HG03280 (cell line): ENCODE results near the gene CDC42BPB.

Experiments used
- ATAC-seq: cut with Tn5 transposase; IDR thresholded peaks from one replicate; pipeline ENCODE4 v1.9.1; 2021; ENCODE audit warnings: mild to moderate bottlenecking, moderate library complexity; ENCODE audit not compliant: unreplicated experiment

The CDC42BPB gene

DNA sequence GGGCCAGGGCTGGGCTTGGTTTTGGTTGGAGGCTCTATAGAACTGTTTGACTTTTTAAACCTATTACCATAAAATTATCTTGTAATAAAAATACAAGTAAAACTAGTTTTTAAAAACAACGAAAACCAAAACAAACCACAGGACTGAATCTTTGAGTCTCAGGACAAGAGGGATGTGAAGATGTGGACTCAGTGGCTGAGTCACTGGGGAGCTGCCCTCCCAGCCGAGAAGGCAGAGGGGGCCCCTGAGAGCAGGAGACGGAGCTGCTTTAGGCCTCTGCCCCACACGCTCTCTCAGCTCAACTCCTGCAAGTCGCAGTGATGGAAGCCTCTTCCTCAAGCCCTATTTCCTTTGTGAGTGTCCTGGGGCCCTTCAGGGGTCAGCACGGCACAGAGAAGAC lies 59.0 kb downstream of the CDC42BPB start:
- no peak for ATAC-seq

DNA sequence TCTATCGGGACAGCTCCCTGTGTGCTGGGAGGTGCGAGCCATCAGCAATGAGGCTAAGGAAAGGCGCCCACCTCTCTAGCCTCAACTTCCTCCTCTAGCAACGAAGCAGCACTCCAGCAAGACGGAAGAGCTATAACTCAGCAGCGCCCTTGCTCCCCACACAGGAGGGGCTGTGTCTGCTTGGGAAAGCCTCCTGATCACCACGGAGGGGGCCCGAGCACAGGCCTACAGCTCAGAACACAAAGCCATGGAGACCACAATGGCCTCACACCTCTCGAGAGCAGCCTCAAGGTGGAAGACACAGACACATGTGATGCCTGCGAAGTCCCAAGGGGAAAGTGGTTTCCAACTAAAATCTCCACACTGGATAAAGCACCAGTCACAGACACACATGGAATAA lies 60.4 kb downstream of the CDC42BPB start:
- no peak for ATAC-seq

DNA sequence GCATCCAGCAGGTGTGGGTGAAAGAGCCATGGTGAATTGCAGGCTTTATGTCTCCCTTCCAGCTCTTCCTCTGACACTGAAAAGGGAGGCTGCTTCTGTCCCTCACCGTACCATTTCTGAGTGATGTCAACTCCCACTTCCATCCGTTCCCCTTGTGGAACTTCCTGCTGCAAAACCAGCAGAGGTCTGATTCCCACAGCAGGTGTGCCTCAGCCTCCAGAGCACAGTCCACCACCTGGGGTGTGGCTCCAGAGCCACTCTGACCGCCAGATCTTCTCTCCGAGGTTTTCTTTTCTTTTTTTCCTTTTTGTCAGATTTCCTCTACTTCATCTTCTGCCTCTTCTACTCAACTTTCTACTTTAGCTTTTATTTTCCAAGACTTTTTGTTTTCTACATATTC lies 62.7 kb downstream of the CDC42BPB start:
- ATAC-seq = no peak

DNA sequence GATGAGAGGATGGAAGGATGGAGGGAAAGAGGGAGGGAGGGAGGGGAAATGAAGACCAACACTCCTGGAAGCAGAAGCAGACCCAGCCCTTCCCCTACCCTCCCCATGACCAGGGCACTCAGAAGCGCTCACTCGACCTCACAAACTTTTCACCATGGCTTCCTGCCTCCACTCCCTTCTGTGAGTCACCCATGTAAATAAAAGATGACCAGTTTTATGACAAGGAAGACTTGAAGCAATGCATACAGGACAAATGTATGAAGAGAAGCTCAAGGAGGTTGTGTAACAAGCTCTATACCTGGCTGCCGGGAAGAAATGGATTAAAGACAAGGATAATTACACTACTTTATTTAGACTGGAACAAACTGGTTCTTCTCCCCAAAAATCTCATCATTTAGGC lies 63.8 kb downstream of the CDC42BPB start:
- no peak for ATAC-seq

DNA sequence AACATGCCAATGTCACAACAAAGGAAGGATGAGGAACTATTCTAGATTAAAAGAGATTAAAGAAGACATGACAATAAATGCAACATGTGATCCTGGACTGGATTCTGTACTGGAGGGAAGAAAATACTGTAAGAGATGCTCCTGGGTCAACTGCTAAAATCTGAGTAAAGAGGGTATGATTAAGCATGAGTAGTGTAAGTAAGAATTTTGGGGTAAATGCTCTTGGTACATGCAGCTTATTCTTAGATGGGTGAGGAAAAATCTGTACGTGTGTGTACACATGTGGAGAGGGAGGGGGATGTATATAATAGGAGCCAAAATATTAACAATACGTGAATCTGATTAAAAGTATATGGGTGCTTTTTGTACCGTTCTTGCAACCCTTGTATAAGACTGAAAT lies 66.0 kb downstream of the CDC42BPB start:
- ATAC-seq = no peak

DNA sequence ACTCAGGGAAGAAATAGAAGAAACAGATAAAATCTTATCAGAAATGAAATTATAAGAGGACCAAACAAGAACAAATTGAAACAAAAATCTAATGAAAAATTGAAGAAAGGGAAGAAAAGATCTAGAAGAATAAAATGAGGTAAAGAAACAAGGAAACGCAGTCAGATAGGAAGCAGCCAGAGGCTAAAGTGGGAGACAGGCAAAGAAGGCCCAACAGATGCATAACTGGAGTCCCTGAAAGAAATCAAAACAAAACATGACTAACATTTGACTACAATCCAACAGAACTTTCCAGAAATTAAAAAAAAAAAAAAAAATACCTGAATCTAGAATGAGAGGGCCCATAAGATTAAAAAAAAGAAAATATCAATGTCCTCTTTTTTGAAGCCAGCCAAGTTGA lies 69.3 kb downstream of the CDC42BPB start:
- no peak for ATAC-seq

DNA sequence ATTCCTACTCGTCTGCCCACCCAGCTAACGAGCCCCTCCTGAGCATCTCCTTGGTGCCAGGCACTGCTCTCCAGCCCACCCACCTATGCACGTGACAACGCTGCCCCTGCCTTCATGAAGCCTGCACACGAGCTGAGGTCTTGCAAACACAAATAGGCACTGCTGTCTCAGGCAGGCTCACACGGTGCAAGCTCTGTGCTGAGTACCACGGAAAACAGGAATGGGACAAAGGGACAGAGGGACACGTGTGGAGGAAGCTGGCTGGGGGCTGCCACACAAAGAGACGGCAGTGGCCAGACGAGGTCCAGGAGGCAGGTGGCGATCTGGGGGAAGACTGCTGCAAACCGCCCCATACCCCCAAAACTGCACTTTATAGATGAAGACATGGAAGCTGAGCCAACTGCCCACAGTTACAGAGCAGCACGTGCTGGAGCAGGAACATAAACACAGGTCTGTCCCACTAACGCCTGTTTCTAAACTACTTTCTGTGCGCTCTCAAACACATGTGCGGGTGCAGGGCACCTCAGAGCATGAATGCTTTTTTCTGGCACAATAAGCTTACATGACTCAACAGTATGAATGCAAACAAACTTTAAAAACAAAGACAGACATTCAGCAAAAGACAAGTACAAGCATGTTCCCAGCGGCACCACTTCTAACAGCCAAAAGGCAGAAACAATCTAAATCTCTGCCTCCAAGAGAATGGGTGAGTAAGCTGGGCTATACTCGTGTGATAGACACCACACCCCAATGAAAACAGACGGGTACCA lies 70.4 kb downstream of the CDC42BPB start:
- ATAC-seq = no peak

DNA sequence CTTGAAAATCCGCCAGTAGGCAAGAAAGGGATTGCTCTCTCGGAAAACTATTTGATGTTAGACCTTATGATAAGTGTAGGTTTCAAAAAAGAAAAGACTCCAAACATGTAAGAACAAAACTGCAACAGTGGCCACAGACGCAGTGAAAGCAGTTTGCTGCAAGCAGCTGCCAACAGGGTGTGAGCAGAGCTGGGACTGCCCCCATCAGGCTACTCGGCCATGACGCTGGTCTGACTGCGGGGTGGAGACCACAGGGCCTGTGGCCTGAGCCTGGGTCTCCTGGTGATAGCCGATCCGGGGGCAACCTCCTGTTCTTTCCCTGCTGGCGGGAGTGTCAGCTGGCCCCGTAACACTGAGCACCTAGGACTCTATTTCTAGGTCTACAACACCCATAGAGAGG lies 71.7 kb downstream of the CDC42BPB start:
- ATAC-seq = peak; percentile 91

DNA sequence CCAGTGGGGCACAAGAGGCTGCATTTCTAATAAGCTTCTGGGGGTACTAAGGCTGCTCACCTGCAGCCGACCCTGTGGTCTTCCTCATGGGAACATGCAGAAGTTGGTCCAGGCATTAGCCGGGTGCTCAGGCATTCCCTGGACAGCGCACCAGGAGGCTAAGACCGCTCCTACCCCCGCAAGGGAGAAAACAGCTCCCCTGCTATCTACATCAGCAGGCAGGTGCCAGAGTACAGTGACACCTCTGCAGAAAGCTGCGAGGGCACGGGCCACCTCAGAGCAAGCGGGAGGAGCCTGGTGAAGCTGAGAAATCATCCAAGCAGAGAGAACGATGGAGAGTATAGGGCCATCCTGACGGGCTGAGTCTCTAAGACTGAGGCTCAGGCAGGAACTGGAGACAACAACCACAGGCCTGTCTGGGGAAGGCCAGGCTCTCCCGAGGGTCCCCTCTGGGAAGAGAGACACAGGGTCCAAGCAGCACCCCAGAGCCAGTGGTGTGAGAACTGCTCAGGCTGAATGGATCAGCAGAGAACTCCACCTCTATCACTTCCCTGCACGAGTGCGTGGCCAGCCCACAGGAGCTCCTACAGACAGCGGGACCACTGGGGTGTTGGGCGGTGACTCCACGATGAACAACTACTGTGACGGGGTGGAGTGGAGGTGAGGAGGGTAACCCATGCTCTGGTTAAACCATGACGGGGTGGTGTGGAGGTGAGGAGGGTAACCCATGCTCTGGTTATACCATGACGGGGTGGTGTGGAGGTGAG lies 72.8 kb downstream of the CDC42BPB start:
- no peak for ATAC-seq

DNA sequence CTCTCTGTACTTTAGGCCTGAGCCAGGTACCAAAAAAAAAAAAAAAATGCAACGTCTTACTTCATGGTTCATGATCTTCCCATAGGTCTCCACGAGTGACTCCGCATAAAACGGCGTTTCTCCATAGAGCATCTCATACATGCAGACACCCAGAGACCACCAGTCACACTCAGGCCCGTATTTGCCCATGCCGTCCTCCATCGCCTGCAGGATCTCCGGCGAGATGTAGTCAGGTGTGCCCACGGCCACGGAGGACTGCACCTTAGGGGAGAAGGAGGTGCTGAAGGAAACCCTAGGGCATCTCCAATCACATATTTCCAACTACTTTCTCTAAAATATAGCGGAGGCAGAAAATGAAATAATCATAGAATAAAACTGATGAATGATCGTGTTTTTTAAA lies 73.9 kb downstream of the CDC42BPB start:
- ATAC-seq = no peak

DNA sequence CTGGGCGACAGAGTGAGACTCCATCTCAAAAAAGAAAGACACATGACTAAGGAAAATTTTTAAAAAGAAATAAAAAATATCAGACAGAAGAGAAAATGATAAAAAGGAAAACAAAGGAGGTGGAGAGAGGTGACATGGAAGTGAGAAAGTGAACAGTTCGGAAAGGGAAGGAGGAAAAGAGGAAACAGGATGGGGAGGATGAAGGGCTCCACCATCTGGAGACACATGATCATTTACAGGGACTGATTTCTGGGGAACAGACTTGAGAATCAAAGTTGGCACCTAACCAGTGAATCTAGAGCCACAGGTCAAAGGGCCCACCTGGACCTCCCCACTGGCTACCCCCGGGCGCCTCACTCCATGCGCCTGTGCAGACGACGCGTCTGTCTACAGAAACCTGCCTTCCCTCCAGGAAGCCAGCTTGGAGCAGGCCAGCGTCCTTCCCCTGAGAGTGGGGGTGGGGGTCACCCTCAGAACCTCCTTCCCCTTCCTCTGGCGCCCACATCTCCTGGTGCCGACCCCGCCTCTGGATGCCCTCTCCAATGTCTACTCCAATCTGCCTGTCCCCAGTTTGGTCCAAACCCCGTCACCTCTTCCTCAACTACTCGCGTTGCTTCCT lies 74.4 kb downstream of the CDC42BPB start:
- no peak for ATAC-seq

DNA sequence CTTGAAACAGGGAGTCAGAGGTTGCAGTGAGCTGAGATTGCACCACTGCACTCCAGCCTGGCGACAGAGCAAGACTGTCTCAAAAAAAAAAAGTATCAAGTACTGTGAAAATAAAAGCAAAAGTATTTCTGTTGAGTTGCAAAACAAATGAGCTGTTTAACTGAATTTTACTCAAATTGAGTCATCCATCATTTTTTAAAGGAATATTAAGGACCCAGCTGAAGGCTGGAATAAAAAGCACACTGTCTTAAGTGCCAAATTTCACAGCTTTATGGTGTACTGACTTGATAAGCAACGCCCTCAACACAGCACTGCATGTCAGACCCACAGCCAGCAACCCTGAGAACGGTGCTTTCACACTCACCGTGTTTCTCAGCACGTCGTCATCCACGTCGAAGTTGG lies 76.9 kb downstream of the CDC42BPB start:
- ATAC-seq = no peak

DNA sequence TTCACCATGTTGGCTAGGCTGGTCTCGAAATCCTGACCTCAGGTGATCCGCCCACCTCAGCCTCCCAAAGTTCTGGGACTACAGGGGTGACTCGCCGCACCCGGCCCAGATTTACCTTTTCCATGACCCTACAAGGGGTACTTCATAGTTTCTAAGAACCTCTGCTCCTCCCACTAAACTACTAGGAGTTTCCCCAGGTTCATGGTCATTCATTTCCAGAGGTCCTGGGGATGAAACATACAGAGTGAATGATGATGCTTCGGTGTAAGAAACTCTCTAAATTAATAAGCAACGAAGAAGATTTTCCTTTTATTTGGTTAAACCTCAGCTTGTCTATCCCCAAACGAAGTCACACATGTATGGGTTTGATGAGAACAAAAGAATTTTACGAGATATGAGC lies 77.9 kb downstream of the CDC42BPB start:
- no peak for ATAC-seq

DNA sequence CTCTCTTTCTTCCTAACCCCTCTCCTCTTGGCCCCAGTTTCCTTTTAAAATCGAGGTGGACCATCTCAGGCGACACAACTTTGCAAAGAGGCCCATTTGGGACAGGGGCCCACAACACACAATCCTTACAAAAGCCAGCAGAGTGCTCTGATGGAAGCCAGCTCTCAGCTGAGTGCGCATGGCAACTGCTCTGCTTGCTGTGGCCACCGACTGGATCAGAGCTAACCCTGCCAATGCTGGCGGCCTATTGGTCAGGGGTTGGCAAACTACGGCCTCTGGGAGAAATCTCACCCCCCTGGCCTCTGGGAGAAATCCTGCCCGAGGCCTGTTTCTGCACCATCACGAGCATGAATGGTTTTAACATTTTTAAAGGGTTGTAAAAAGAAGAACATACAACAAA lies 79.9 kb downstream of the CDC42BPB start:
- no peak for ATAC-seq

DNA sequence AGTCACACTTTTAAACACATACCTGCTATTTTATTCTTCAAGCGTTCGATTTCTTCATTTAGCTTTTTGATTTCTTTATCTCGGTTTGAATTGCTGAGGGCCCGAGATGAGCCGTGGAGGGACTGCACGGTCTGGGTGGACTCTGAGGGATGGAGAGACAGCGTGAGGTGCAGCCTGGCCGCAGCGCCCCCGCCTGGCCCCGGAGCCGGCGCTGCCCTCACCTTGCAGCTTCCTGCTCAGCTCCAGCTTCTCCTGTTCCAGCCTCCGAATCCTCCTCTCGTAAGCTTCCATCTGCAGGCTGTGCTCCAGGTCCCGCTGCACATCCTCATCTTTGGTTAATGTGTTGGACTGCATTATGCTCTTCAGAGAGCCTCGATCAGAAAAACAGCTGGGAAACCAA lies 81.7 kb downstream of the CDC42BPB start:
- ATAC-seq = no peak

DNA sequence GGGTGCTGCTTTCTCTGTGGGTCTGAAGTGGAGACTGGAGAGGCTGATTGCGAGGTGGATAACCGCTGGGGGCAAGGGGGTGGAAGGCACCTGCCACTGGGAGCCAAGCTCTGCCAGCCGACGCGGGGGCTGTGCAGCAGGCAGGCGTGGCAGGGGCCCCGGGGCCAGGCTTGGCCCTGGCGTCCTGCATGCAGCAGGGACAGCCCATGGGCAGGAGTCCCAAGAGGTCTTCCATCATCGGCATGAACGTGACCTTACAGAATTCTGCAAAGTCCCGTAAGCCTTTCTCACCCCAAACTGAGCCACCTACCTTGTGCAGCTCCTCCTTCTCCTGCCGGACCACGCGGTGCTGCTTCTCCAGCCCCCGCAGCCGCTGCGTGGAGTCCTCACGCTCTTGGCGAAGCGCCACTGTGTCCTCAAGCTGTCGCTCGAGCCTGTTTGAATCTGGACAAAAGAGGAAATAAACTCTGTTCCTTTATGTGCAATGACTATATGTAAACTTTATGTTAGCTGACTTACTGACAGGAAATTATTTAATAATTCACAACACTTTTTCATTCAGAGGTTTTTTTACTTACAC lies 83.6 kb downstream of the CDC42BPB start:
- no peak for ATAC-seq

DNA sequence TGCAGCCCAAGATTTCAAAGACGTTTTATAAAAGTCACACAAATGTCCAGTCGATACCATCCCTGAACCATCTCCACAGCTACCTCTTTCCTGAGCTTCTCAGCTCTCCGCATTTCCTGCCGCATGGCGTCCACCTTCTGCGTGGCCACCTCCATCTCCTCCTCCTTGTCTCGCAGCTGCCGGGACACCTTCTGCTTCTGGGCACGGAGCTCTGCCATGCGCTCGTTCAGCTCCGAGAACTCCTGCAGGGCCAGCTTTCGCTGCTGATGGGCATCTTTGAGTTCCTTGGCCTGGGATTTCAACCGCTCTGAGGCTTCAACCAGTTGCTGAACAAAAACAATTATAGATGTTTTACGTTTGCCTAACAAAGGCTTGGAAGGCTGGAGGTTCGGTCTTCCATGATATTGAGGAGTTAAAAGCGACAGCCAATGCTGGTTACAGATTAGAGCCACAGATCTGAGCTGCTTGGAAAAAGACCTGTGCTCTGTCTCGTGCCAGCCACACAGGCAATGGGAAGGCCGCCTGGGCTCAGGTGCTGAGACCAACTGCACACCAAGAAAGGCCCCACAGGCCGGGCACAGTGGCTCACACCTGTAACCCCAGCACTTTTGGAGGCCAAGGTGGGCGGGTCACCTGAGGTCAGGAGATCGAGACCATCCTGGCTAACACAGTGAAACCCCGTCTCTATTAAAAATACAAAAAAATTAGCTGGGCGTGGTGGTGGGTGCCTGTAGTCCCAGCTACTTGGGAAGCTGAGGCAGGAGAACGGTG lies 85.3 kb downstream of the CDC42BPB start:
- ATAC-seq = no peak

DNA sequence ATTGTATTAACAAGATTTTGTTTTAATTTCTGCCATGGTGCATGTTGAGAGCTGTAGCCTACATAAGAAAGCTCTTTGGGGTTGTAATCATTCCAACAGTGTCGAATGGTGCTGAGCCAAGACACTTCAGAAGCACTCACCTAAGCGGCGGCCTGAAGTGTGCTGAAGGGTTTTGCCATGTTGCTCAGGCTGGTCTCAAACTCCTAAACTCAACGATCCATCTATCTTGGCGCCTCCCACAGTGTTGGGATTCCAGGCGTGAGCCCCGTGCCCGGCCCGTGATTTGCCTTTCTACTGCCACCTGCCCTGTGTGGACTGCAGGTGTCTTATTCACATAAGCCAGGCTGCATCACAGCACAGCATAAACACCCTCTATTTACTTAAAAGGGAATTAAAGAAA lies 86.0 kb downstream of the CDC42BPB start:
- no peak for ATAC-seq

DNA sequence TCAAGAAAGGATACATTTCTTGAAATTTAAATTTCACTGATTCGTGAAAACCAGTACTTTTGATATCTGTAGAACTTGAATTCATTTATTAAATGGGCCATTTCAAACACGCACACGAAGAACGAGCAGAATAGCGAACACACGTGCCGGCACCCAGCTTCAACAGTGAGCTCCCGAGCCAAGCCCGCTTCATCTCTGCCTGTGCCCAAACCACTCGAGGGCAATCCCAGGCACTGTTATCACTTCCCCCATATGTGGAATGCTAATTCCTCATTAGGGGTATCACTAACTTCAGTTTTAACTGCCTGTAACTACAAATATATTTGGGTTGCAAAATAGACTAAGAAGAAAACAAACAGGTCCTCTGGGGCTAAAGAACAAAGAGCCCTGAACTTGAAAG lies 86.9 kb downstream of the CDC42BPB start:
- ATAC-seq = no peak

DNA sequence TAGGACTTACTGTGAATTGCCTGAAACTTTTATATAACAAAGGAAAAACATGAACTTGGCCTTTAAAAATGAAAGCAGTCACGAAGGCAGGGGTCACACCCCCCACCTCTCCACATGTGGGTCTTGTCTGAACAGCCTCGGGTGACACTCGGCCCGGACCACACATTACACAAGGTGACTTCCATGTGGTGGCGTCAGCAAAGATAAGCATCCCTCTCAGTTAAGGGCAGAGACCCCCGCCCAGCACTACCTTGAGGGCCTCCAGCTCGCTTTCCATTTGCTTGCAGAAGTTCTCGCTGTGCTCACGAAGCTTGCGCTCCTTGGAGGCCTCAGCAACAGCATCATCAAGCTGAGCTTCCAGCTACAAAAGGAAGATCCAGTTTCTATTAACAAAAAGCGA lies 87.4 kb downstream of the CDC42BPB start:
- ATAC-seq = no peak
